G401 (cell line): ENCODE data around the gene SAMD13. TPM values are rescaled to one million over a fixed set of nuclear protein-coding genes. Genes with fewer than 3 reads are reported as not detected.

Experiments
- DNase-seq: peaks from one replicate; pipeline ENCODE4 v3.0.0-alpha.2; 2015; ENCODE audit warnings: low spot score
- in situ Hi-C: cut with HindIII; loops from 2 replicates; pipeline ENCODE4 v1.10.0; 2016; ENCODE audit warnings: low sequenced_read_pairs, mixed read lengths
- total RNA-seq: library from RNA; depleted of rRNA; stranded (reverse); fragments of >200 nt; shearing (Covaris generic); gene quantifications from 2 replicates; pipeline ENCODE4 v1.2.3, GENCODE V29; 2014; rRNA removed

SAMD13 gene
- total RNA-seq: not detected in 2 replicates

- in situ Hi-C loops: no loop called here
- peak; percentile 95 for DNase-seq
Measured at GRCh38 chr1:84301004-84301784, at the start of gene SAMD13. Gene SAMD13 (plus strand): TSS chr1:84301708. CDS start chr1:84303235, 1,527 bp downstream.

- DNase-seq: no peak
Measured at GRCh38 chr1:84253036-84253435, 48.5 kb upstream of the SAMD13 start.

GRCh38 chr1:84253891-84254290, 47.6 kb upstream of the SAMD13 start:
- DNase-seq: peak; percentile 17
- in situ Hi-C loops: no loop called here

More at GRCh38 chr1:84253036-84253435, 48.5 kb upstream of the SAMD13 start:
- in situ Hi-C loops: no loop called here

- no peak for DNase-seq
- in situ Hi-C loops: no loop called here
Measured at GRCh38 chr1:84254703-84255238, 46.7 kb upstream of the SAMD13 start.

- DNase-seq: no peak
- in situ Hi-C loops: no loop called here
Measured at GRCh38 chr1:84255582-84255981, 45.9 kb upstream of the SAMD13 start.

GRCh38 chr1:84257617-84258016, 43.9 kb upstream of the SAMD13 start:
- in situ Hi-C loops: no loop called here
- DNase-seq: no peak

- no peak for DNase-seq
- in situ Hi-C loops: no loop called here
Measured at GRCh38 chr1:84259376-84259775, 42.1 kb upstream of the SAMD13 start.

- in situ Hi-C loops: loop anchor here (10.0 kb wide), 1 partner anchor 495 kb away; no protein-coding TSS in a partner anchor
Measured at GRCh38 chr1:84259989-84260388, 41.5 kb upstream of the SAMD13 start.

GRCh38 chr1:84260852-84261518, 40.5 kb upstream of the SAMD13 start:
- no peak for DNase-seq
- in situ Hi-C loops: loop anchor here (10.0 kb wide), 1 partner anchor 494 kb away; no protein-coding TSS in a partner anchor

More at GRCh38 chr1:84259989-84260388, 41.5 kb upstream of the SAMD13 start:
- no peak for DNase-seq

GRCh38 chr1:84264961-84265360, 36.5 kb upstream of the SAMD13 start:
- in situ Hi-C loops: loop anchor here (10.0 kb wide), 1 partner anchor 490 kb away; no protein-coding TSS in a partner anchor
- no peak for DNase-seq

GRCh38 chr1:84265867-84266266, 35.6 kb upstream of the SAMD13 start:
- in situ Hi-C loops: loop anchor here (10.0 kb wide), 1 partner anchor 489 kb away; no protein-coding TSS in a partner anchor
- DNase-seq: no peak

- in situ Hi-C loops: loop anchor here (10.0 kb wide), 1 partner anchor 488 kb away; no protein-coding TSS in a partner anchor
- no peak for DNase-seq
Measured at GRCh38 chr1:84266748-84267147, 34.8 kb upstream of the SAMD13 start.

- in situ Hi-C loops: loop anchor here (10.0 kb wide), 1 partner anchor 487 kb away; no protein-coding TSS in a partner anchor
- DNase-seq: no peak
Measured at GRCh38 chr1:84267476-84267875, 34.0 kb upstream of the SAMD13 start.

GRCh38 chr1:84268346-84268745, 33.2 kb upstream of the SAMD13 start:
- DNase-seq: no peak
- in situ Hi-C loops: loop anchor here (10.0 kb wide), 1 partner anchor 486 kb away; no protein-coding TSS in a partner anchor

- DNase-seq: no peak
Measured at GRCh38 chr1:84269306-84269705, 32.2 kb upstream of the SAMD13 start.

GRCh38 chr1:84271441-84272151, 29.9 kb upstream of the SAMD13 start:
- DNase-seq: no peak
- in situ Hi-C loops: no loop called here

More at GRCh38 chr1:84269306-84269705, 32.2 kb upstream of the SAMD13 start:
- in situ Hi-C loops: loop anchor here (10.0 kb wide), 1 partner anchor 485 kb away; no protein-coding TSS in a partner anchor

GRCh38 chr1:84272401-84272800, 29.1 kb upstream of the SAMD13 start:
- DNase-seq: no peak

GRCh38 chr1:84277343-84278059, 24.0 kb upstream of the SAMD13 start:
- no peak for DNase-seq
- in situ Hi-C loops: no loop called here

More at GRCh38 chr1:84272401-84272800, 29.1 kb upstream of the SAMD13 start:
- in situ Hi-C loops: no loop called here
